ENCODE results near the gene RASEF. TPM values are rescaled to one million over a fixed set of nuclear protein-coding genes. Genes with fewer than 3 reads are reported as not detected.

RASEF gene
- total RNA-seq, 1 experiment from 2014 or later = 0.12 TPM

- H3K4me2 ChIP-seq (ENCODE audit: low read length) = no peak overlapping the region
- TF ChIP-seq JUND (IDR thresholded peaks at IDR 0.05) = no peak
- TF ChIP-seq CBX3 (IDR thresholded peaks at IDR 0.05; ENCODE audit: low read depth) = no peak
- TF ChIP-seq, protein P1, sequence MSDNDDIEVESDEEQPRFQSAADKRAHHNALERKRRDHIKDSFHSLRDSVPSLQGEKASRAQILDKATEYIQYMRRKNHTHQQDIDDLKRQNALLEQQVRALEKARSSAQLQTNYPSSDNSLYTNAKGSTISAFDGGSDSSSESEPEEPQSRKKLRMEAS (IDR thresholded peaks at IDR 0.05) = no peak
- TF ChIP-seq TCF7L2 (IDR thresholded peaks at IDR 0.05; ENCODE audit: borderline replicate concordance, extremely low read depth, insufficient read depth, insufficient read length) = no peak
- TF ChIP-seq, protein P2, sequence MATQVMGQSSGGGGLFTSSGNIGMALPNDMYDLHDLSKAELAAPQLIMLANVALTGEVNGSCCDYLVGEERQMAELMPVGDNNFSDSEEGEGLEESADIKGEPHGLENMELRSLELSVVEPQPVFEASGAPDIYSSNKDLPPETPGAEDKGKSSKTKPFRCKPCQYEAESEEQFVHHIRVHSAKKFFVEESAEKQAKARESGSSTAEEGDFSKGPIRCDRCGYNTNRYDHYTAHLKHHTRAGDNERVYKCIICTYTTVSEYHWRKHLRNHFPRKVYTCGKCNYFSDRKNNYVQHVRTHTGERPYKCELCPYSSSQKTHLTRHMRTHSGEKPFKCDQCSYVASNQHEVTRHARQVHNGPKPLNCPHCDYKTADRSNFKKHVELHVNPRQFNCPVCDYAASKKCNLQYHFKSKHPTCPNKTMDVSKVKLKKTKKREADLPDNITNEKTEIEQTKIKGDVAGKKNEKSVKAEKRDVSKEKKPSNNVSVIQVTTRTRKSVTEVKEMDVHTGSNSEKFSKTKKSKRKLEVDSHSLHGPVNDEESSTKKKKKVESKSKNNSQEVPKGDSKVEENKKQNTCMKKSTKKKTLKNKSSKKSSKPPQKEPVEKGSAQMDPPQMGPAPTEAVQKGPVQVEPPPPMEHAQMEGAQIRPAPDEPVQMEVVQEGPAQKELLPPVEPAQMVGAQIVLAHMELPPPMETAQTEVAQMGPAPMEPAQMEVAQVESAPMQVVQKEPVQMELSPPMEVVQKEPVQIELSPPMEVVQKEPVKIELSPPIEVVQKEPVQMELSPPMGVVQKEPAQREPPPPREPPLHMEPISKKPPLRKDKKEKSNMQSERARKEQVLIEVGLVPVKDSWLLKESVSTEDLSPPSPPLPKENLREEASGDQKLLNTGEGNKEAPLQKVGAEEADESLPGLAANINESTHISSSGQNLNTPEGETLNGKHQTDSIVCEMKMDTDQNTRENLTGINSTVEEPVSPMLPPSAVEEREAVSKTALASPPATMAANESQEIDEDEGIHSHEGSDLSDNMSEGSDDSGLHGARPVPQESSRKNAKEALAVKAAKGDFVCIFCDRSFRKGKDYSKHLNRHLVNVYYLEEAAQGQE (IDR thresholded peaks at IDR 0.05; ENCODE audit: low read depth) = no peak
- no peak for TF ChIP-seq EGR1 (IDR thresholded peaks at IDR 0.05; ENCODE audit: low read depth)
- TF ChIP-seq, protein P3, sequence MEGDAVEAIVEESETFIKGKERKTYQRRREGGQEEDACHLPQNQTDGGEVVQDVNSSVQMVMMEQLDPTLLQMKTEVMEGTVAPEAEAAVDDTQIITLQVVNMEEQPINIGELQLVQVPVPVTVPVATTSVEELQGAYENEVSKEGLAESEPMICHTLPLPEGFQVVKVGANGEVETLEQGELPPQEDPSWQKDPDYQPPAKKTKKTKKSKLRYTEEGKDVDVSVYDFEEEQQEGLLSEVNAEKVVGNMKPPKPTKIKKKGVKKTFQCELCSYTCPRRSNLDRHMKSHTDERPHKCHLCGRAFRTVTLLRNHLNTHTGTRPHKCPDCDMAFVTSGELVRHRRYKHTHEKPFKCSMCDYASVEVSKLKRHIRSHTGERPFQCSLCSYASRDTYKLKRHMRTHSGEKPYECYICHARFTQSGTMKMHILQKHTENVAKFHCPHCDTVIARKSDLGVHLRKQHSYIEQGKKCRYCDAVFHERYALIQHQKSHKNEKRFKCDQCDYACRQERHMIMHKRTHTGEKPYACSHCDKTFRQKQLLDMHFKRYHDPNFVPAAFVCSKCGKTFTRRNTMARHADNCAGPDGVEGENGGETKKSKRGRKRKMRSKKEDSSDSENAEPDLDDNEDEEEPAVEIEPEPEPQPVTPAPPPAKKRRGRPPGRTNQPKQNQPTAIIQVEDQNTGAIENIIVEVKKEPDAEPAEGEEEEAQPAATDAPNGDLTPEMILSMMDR (IDR thresholded peaks at IDR 0.05 in 2 of 3, conservative IDR thresholded peaks at IDR 0.05 in 1 of 3; ENCODE audit: borderline replicate concordance in 1 of 3, insufficient read depth in 1 of 3, low read depth in 2 of 3, low read length in 2 of 3) = no peak
- TF ChIP-seq EZH2 (IDR thresholded peaks at IDR 0.05) = no peak
- no peak for TF ChIP-seq ZFX (IDR thresholded peaks at IDR 0.05)
- no peak for TF ChIP-seq POLR2AphosphoS5 (IDR thresholded peaks at IDR 0.05; ENCODE audit: low read depth, low read length)
- no peak for TF ChIP-seq EZH2phosphoT487 (IDR thresholded peaks at IDR 0.05; ENCODE audit: borderline replicate concordance)
- TF ChIP-seq CEBPB (IDR thresholded peaks at IDR 0.05; ENCODE audit: low read depth) = no peak
- no peak overlapping the region for H3K9ac ChIP-seq (ENCODE audit: low read length)
- ChIA-PET RAD21 (ENCODE audit: low non-redundant PET in 1 of 2, low total read pairs in 2 of 2, uncharacterized antibody in 2 of 2, unreplicated experiment in 2 of 2) (no interaction called here), POLR2A (no interaction called here), CTCF (no interaction called here)
- H3K9me3 ChIP-seq (ENCODE audit: control insufficient read depth in 1 of 2, insufficient read depth in 1 of 2, low read depth in 1 of 2, low read length in 2 of 2) = no peaks in the 10 kb centered on the region
- ATAC-seq (no peak), DNase-seq (ENCODE audit: low read depth, low spot score) (no peak)
- BruUV-seq (replicated peaks) = no TSS peak
- no peaks in the 10 kb centered on the region for H3K9me2 ChIP-seq (ENCODE audit: insufficient read depth)
- intact Hi-C loops (cut with micrococcal nuclease) = no loop called here
- H3K27ac ChIP-seq (ENCODE audit: low read depth, low read length) = no peak overlapping the region
- H4K20me1 ChIP-seq (ENCODE audit: insufficient read depth) = no peaks in the 10 kb centered on the region
- no peaks in the 10 kb centered on the region for H3K4me1 ChIP-seq (ENCODE audit: control insufficient read depth in 1 of 2, insufficient read depth in 2 of 2, low read length in 2 of 2)
- H2AFZ ChIP-seq (ENCODE audit: low read depth, low read length, poor library complexity, severe bottlenecking) = no peak overlapping the region
- no peaks in the 10 kb centered on the region for H3K27me3 ChIP-seq (ENCODE audit: insufficient read depth, low read length)
- H3K79me2 ChIP-seq (ENCODE audit: insufficient read depth, low read length) = no peaks in the 10 kb centered on the region
- H3K36me3 ChIP-seq (ENCODE audit: control insufficient read depth in 1 of 2, insufficient read depth in 2 of 2, low read length in 2 of 2) = no peaks in the 10 kb centered on the region
- H3K4me3 ChIP-seq (replicated peaks in 1 of 2; ENCODE audit: low read depth in 1 of 2, low read length in 2 of 2) = no peak overlapping the region
These were observed 65.3 kb downstream of the RASEF start for GRCh38 chr9:82997476-82998140.
